Testis (tissue), 3 donors: ENCODE measurements around the gene DYRK4. TPM values are rescaled to one million over a fixed set of nuclear protein-coding genes. Genes with fewer than 3 reads are reported as not detected.

Experiments used
- DNase-seq: peaks from one replicate; pipeline ENCODE4 v3.0.0-alpha.2; 2019
- H3K27ac ChIP-seq, 2 donors: fragments of 200-600 bp; sonication (generic); one replicate each; pipeline ENCODE4 v1.5.1; 2019
- H3K27me3 ChIP-seq: fragments of 200-600 bp; sonication (generic); one replicate; pipeline ENCODE4 v1.5.1; 2019
- H3K36me3 ChIP-seq: fragments of 200-600 bp; sonication (generic); one replicate; pipeline ENCODE4 v1.5.1; 2017; ENCODE audit warnings: low read depth; ENCODE audit errors: missing control alignments
- H3K4me1 ChIP-seq: fragments of 200-600 bp; sonication (generic); one replicate; pipeline ENCODE4 v1.5.1; 2019
- H3K4me3 ChIP-seq, 2 donors: fragments of 200-600 bp; sonication (generic); one replicate each; pipeline ENCODE4 v1.5.1; 2017 to 2019
- H3K9me3 ChIP-seq: fragments of 200-600 bp; sonication (generic); one replicate; pipeline ENCODE4 v1.5.1; 2017
- POLR2A ChIP-seq: fragments of 450-650 bp; IDR thresholded peaks from one replicate; pipeline ENCODE4 v1.6.1; 2017; ENCODE audit warnings: antibody characterized with exemption, mild to moderate bottlenecking, moderate library complexity
- WGBS, 2 donors: methylation state at CpG; one replicate each; pipeline ENCODE4 v1.1.5; 2018; 5-methylcytosine and 5-hydroxymethylcytosine counted together
- intact Hi-C: fragments of 100-400 bp; cut with DNase I; formaldehyde crosslinking; loops from one replicate; pipeline ENCODE4 v1.15.1; 2023; ENCODE audit warnings: low total_unique reads
- polyA plus RNA-seq: library from polyadenylated mRNA; stranded (reverse); fragments of 350-450 nt; fragmentation: Illumina TruSeq; extraction: RNeasy Lipid Tissue Mini Kit (QIAGEN cat#74804); gene quantifications from one replicate; pipeline ENCODE4 v1.2.3, GENCODE V29; 2014; ENCODE audit warnings: low read depth, low replicate concordance; ENCODE audit not compliant: insufficient read depth
- total RNA-seq, 2 donors: library from RNA; depleted of rRNA; stranded (reverse); fragments of >200 nt; gene quantifications; one replicate each; pipeline ENCODE4 v1.2.3, GENCODE V29; 2016
- TF ChIP-seq, protein P1 (sequence below), 3 experiments: fragments of 450-650 bp in 2 of 3; fragments of 200-600 bp in 1 of 3; sonication (generic) in 1 of 3; IDR thresholded peaks; one replicate each; pipeline ENCODE4 v1.5.1; 2016 to 2019; ENCODE audit warnings: antibody characterized with exemption in 3 of 3, mild to moderate bottlenecking in 2 of 3, moderate library complexity in 1 of 3

The DYRK4 gene
- total and polyA plus RNA-seq, 3 donors from 2014 or later: 91.2 to 189 (median 138) TPM

DNA sequence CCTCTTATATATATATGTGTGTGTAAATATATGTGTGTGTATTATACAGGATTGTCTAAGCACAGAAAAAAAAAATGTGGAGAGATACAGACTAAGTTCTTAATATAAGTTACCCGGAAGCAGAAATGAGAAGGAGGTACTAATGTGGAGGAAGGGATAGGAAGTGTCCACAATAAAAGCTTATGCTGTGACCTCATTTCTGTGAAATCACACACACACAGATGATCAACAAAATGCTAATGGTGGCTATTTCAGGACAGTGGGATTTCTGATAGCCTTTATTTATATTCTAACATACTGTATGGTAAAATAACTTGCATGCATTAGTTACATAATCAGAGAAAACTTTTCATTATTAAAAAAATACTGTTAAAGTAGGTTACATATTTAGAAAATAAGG, 31.8 kb upstream of the DYRK4 start:
- no peak for DNase-seq
- WGBS, 2 donors: 57 to 72% methylated on average over 1 of the region's 1 CpG

DNA sequence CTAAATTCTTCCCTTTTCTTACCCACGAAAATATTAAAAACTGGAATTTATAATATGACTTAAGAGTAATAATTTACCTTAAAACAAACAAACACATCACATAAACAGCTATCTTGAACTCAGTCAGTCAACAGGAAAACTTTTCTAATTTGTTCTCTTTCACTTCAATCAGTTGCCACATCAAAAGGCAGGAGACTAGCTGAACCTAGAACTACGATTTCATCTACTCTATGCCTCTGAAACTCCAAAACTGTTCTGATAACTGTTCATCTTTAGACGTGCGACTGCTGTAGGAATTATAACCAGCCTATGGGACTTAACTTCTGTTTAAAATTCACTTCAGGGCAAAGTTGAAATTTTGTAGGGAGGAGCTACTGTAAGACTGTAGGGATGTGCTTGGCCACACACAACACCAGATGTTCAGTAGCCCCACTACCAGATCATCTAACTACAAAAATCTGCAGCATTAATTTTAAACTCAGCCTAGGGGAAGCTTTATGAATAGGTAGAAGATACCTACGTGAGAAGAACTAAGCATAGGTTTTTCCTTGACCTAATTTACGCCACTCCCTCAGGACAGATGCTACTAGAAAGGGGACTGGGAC, 30.9 kb upstream of the DYRK4 start:
- Histone ChIP-seq H3K4me3 (no peak overlapping the region), H3K36me3 (no peaks in the 10 kb centered on the region), H3K27me3 (no peaks in the 10 kb centered on the region), H3K4me1 (no peaks in the 10 kb centered on the region), H3K27ac (no peak overlapping the region), H3K9me3 (no peaks in the 10 kb centered on the region)
- DNase-seq: no peak
- intact Hi-C loops: no loop called here
- WGBS, 2 donors: 82 to 89% methylated on average over 6 of the region's 6 CpGs
- TF ChIP-seq, protein P1, sequence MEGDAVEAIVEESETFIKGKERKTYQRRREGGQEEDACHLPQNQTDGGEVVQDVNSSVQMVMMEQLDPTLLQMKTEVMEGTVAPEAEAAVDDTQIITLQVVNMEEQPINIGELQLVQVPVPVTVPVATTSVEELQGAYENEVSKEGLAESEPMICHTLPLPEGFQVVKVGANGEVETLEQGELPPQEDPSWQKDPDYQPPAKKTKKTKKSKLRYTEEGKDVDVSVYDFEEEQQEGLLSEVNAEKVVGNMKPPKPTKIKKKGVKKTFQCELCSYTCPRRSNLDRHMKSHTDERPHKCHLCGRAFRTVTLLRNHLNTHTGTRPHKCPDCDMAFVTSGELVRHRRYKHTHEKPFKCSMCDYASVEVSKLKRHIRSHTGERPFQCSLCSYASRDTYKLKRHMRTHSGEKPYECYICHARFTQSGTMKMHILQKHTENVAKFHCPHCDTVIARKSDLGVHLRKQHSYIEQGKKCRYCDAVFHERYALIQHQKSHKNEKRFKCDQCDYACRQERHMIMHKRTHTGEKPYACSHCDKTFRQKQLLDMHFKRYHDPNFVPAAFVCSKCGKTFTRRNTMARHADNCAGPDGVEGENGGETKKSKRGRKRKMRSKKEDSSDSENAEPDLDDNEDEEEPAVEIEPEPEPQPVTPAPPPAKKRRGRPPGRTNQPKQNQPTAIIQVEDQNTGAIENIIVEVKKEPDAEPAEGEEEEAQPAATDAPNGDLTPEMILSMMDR (IDR thresholded peaks at IDR 0.05): no peak
- no peak for TF ChIP-seq POLR2A

More for the DNA sequence above, 31.8 kb upstream of the DYRK4 start:
- TF ChIP-seq, protein P1 (IDR thresholded peaks at IDR 0.05): no peak
- TF ChIP-seq POLR2A: no peak
- Histone ChIP-seq H3K27ac (no peak overlapping the region), H3K9me3 (no peaks in the 10 kb centered on the region), H3K27me3 (no peaks in the 10 kb centered on the region), H3K4me1 (no peaks in the 10 kb centered on the region), H3K36me3 (no peaks in the 10 kb centered on the region), H3K4me3 (no peak overlapping the region)
- intact Hi-C loops: no loop called here

DNA sequence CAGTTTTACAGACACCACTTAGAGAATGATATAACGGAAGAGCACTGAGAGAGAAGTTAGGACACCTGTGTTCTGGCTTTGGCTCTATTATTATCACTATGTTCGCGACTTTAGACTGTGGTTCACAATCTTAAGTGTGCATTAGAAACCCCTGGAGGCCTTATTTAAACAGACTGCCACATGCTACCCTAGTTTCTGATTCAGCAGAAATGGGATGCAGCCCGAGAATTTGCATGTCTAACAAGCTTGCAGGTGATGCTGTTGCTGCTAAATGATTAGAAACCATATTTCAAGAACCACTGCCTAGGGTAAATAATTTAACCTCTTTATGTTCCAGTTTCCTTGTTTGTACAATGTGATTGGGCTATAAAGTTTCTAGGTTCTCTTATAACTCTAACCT, 26.9 kb upstream of the DYRK4 start:
- no peak overlapping the region for H3K4me3 ChIP-seq

DNA sequence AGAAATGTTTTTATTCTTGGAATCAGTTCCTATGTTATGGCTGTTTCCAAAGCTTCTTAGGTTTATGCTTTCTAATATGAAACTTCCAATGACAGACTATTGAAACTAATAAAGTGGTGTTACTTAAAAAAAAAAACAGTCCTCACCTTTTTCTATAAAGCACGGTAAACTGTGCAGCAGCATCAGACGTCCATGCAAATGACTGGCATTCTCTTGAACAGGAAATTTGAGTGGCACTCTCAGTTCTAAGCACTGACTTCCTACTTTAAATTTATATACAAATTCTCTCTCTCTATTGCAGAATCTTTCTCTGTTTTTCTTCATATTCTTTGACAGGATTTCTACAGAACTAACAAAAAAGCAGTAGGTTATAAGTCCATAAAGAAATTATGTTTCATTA, 26.1 kb upstream of the DYRK4 start:
- no peak overlapping the region for H3K4me3 ChIP-seq
- TF ChIP-seq, protein P1 (IDR thresholded peaks at IDR 0.05): no peak
- TF ChIP-seq POLR2A: no peak
- no peaks in the 10 kb centered on the region for H3K9me3 ChIP-seq
- no peaks in the 10 kb centered on the region for H3K36me3 ChIP-seq
- no peaks in the 10 kb centered on the region for H3K27me3 ChIP-seq
- WGBS, 2 donors: 72 to 74% methylated on average over 2 of the region's 2 CpGs
- intact Hi-C loops: no loop called here
- no peak overlapping the region for H3K27ac ChIP-seq
- H3K4me1 ChIP-seq: no peaks in the 10 kb centered on the region
- DNase-seq: no peak

More for the DNA sequence above, 26.9 kb upstream of the DYRK4 start:
- DNase-seq: no peak
- Histone ChIP-seq H3K9me3 (no peaks in the 10 kb centered on the region), H3K27me3 (no peaks in the 10 kb centered on the region), H3K27ac (no peak overlapping the region), H3K36me3 (no peaks in the 10 kb centered on the region), H3K4me1 (no peaks in the 10 kb centered on the region)
- 91 to 94% methylated on average over 4 of the region's 4 CpGs for WGBS, 2 donors
- intact Hi-C loops: no loop called here
- TF ChIP-seq POLR2A: no peak
- TF ChIP-seq, protein P1 (IDR thresholded peaks at IDR 0.05): no peak
